ENCODE data around the gene ME1.

The ME1 gene

DNA sequence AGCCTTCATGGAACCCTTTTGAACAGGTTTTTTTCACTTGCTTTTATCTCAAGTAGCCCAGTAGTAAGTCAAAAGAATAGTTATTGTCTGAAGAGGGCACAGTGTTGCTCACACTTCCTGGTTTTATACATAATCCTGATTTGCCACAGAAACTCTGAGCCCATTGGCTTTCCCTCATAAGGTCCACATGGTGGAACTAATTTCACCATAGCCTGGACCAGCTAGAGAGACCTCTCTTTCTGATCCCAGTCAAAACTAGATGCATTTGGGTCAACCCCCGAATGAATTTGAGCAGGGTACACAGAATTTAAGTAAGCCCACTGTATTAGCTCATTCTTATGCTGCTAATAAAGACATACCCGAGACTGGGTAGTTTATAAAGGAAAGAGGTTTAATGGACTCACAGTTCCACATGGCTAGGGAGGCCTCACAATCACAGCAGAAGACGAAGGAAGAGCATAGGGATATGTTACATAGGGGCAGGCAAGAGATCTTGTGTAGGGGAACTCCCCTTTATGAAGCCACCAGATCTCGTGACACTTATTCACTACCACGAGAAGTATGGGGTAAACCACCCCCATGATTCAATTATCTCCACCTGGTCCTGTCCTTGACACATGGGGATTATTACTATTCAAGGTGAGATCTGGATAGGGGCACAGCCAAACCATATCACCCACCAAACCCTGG, 231.5 kb downstream of the ME1 start:
- Histone ChIP-seq H3K9ac (ENCODE audit: low read depth, low read length) (no peak overlapping the region), H3K36me3 (ENCODE audit: insufficient read depth, low read length) (peaks cover 10% of the 10 kb centered on the region), H3K4me1 (ENCODE audit: insufficient read depth, low read length) (peaks cover 6% of the 10 kb centered on the region), H2AFZ (ENCODE audit: low read depth, low read length) (no peak overlapping the region), H3K9me3 (ENCODE audit: insufficient read depth, low read length, severe bottlenecking) (no peaks in the 10 kb centered on the region), H3K79me2 (ENCODE audit: insufficient read depth, low read length) (no peaks in the 10 kb centered on the region), H3K4me2 (ENCODE audit: insufficient read depth, low read length) (no peak overlapping the region), H3K4me3 (ENCODE audit: low read depth in 1 of 2, low read length in 2 of 2) (no peak overlapping the region), H3K27ac (ENCODE audit: low read length) (no peak overlapping the region), H4K20me1 (ENCODE audit: insufficient read depth, low read length) (no peaks in the 10 kb centered on the region), H3K27me3 (ENCODE audit: insufficient read depth, low read length, poor library complexity) (no peaks in the 10 kb centered on the region)
- TF ChIP-seq, protein P1, sequence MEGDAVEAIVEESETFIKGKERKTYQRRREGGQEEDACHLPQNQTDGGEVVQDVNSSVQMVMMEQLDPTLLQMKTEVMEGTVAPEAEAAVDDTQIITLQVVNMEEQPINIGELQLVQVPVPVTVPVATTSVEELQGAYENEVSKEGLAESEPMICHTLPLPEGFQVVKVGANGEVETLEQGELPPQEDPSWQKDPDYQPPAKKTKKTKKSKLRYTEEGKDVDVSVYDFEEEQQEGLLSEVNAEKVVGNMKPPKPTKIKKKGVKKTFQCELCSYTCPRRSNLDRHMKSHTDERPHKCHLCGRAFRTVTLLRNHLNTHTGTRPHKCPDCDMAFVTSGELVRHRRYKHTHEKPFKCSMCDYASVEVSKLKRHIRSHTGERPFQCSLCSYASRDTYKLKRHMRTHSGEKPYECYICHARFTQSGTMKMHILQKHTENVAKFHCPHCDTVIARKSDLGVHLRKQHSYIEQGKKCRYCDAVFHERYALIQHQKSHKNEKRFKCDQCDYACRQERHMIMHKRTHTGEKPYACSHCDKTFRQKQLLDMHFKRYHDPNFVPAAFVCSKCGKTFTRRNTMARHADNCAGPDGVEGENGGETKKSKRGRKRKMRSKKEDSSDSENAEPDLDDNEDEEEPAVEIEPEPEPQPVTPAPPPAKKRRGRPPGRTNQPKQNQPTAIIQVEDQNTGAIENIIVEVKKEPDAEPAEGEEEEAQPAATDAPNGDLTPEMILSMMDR (IDR thresholded peaks at IDR 0.05; ENCODE audit: borderline replicate concordance, extremely low read depth, low read length, poor library complexity, severe bottlenecking), result no peak
- TF ChIP-seq EZH2 (IDR thresholded peaks at IDR 0.05; ENCODE audit: borderline replicate concordance, low read depth, low read length, severe bottlenecking), result no peak
- ATAC-seq (ENCODE audit: insufficient read depth, low read depth), result 0 out of 3 replicates have a peak, but pooled peaks have one; percentile 19
- DNase-seq, result no peak

DNA sequence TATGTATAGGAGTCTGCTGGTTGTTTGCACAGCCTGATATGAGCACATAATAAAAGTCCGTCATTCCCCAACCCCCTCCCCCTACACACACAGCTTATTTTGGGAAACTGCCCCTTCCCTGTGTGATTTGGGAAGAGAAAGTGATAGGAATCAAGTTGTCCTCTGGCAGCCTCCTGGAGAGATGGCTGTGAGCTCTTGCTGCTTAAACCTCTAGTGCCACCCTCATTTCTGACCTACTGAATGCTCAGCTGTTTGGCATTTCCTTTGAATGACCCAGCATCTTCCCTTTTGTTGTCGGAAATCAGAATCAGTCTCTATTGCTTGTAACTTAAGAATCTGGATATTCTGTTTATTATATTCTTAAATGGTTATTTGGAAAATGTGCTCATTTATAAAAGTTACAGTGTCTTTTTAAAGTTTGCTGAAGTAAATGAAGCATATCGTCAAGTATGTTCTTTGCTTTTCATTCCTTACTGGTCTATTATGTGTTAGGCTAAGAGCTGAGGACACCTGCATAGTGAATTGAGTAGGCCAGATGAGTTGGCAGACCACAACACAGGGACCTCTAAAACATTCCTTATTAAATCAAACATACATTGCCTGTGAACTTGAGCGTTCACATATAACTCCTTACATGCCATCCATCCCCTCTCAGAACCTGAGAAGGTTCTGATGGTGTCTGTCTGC, 232.2 kb downstream of the ME1 start:
- ATAC-seq (ENCODE audit: insufficient read depth, low read depth) (peak; percentile 35; the same call in 1 of the 3 replicates), DNase-seq (no peak)
- TF ChIP-seq EZH2 (IDR thresholded peaks at IDR 0.05; ENCODE audit: borderline replicate concordance, low read depth, low read length, severe bottlenecking), result no peak
- TF ChIP-seq, protein P1 (IDR thresholded peaks at IDR 0.05; ENCODE audit: borderline replicate concordance, extremely low read depth, low read length, poor library complexity, severe bottlenecking), result no peak
- no peak overlapping the region for H3K4me2 ChIP-seq (ENCODE audit: insufficient read depth, low read length)
- no peak overlapping the region for H3K27ac ChIP-seq (ENCODE audit: low read length)
- H4K20me1 ChIP-seq (ENCODE audit: insufficient read depth, low read length), result no peaks in the 10 kb centered on the region
- H3K9me3 ChIP-seq (ENCODE audit: insufficient read depth, low read length, severe bottlenecking), result no peaks in the 10 kb centered on the region
- no peaks in the 10 kb centered on the region for H3K79me2 ChIP-seq (ENCODE audit: insufficient read depth, low read length)
- H3K4me1 ChIP-seq (ENCODE audit: insufficient read depth, low read length), result peaks cover 13% of the 10 kb centered on the region
- H3K36me3 ChIP-seq (ENCODE audit: insufficient read depth, low read length), result peaks cover 10% of the 10 kb centered on the region
- H3K4me3 ChIP-seq (ENCODE audit: low read depth in 1 of 2, low read length in 2 of 2), result no peak overlapping the region
- H3K27me3 ChIP-seq (ENCODE audit: insufficient read depth, low read length, poor library complexity), result no peaks in the 10 kb centered on the region
- no peak overlapping the region for H3K9ac ChIP-seq (ENCODE audit: low read depth, low read length)
- no peak overlapping the region for H2AFZ ChIP-seq (ENCODE audit: low read depth, low read length)

GRCh38 chr6:83193747-83194566, 236.9 kb downstream of the ME1 start:
- peak overlapping the region; percentile 92 for H2AFZ ChIP-seq (ENCODE audit: low read depth, low read length)
- H3K79me2 ChIP-seq (ENCODE audit: insufficient read depth, low read length), result peaks cover 19% of the 10 kb centered on the region
- TF ChIP-seq, protein P1 (IDR thresholded peaks at IDR 0.05; ENCODE audit: borderline replicate concordance, extremely low read depth, low read length, poor library complexity, severe bottlenecking), result no peak
- TF ChIP-seq EZH2 (IDR thresholded peaks at IDR 0.05; ENCODE audit: borderline replicate concordance, low read depth, low read length, severe bottlenecking), result no peak
- H3K4me2 ChIP-seq (ENCODE audit: insufficient read depth, low read length), result peak overlapping the region; percentile 93
- H3K9ac ChIP-seq (ENCODE audit: low read depth, low read length), result peak overlapping the region; percentile 86
- DNase-seq (peak; percentile 21), ATAC-seq (ENCODE audit: insufficient read depth, low read depth) (no peak)
- peak overlapping the region; percentile 79; the same call in 1 of the 2 replicates for H3K27ac ChIP-seq (ENCODE audit: low read length)
- H4K20me1 ChIP-seq (ENCODE audit: insufficient read depth, low read length), result no peaks in the 10 kb centered on the region
- H3K4me3 ChIP-seq (ENCODE audit: low read depth in 1 of 2, low read length in 2 of 2), result peak overlapping the region; percentile 74 to 88
- peaks cover 34% of the 10 kb centered on the region for H3K4me1 ChIP-seq (ENCODE audit: insufficient read depth, low read length)
- no peaks in the 10 kb centered on the region for H3K27me3 ChIP-seq (ENCODE audit: insufficient read depth, low read length, poor library complexity)
- no peaks in the 10 kb centered on the region for H3K9me3 ChIP-seq (ENCODE audit: insufficient read depth, low read length, severe bottlenecking)
- H3K36me3 ChIP-seq (ENCODE audit: insufficient read depth, low read length), result peaks cover 23% of the 10 kb centered on the region
